GM12801 (cell line): ENCODE measurements around the gene VWDE.

Experiments
- TF ChIP-seq, protein P1 (sequence below): IDR thresholded peaks from one replicate; pipeline ENCODE4 v1.5.1; 2011; ENCODE audit warnings: control low read depth; ENCODE audit not compliant: insufficient read length; ENCODE audit errors: extremely low read depth

Gene VWDE

DNA sequence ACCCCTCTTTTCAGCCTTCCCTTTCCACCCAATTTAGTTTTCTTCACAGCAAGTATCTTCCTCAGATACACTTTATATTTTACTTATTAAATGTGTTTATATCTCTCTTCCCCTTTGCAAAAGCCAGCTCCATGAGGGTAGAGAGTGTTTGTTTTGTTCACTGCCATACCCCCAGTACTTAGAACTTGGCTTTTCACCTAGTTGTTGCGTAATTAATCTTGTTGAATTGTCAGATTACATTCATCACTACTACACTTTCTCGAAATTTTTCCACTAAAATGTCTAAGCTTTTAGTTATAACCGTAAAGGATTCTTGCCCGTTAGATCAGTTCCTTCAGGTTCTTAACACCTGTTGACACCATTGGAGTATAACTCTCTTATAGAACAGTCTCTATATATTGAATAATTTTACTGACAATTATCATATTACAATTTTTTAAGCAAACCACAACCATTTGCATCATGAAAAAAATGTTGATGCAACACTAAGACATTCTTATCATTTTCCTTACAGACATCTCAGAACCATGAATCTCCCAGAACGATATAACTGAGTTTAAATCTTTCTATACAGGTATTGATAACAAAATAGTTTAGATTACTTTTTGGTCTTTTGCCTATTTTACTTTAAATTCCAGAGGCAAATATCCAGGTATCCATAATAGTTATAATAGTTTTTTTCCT is 29.9 kb downstream of the VWDE start:
- TF ChIP-seq, protein P1, sequence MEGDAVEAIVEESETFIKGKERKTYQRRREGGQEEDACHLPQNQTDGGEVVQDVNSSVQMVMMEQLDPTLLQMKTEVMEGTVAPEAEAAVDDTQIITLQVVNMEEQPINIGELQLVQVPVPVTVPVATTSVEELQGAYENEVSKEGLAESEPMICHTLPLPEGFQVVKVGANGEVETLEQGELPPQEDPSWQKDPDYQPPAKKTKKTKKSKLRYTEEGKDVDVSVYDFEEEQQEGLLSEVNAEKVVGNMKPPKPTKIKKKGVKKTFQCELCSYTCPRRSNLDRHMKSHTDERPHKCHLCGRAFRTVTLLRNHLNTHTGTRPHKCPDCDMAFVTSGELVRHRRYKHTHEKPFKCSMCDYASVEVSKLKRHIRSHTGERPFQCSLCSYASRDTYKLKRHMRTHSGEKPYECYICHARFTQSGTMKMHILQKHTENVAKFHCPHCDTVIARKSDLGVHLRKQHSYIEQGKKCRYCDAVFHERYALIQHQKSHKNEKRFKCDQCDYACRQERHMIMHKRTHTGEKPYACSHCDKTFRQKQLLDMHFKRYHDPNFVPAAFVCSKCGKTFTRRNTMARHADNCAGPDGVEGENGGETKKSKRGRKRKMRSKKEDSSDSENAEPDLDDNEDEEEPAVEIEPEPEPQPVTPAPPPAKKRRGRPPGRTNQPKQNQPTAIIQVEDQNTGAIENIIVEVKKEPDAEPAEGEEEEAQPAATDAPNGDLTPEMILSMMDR: no peak

DNA sequence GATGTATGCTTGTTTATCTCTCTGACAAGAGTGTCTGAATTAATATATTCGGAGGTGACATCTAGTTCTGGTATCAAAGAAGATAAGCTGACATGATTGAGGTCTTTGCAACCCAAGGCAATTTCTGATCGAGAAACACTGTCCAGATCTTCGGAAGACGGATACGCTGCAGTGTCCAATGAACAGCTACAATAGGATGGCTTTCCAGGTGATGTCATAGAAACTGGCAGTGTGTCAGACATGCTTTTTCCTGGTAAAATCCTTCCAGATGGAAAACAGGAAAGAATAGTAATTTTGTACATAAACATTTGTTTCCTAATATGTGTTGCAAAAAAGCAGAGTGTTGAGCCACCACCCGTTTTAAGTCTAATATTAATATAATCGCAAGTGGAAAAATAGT is 33.4 kb downstream of the VWDE start:
- TF ChIP-seq, protein P1: no peak

DNA sequence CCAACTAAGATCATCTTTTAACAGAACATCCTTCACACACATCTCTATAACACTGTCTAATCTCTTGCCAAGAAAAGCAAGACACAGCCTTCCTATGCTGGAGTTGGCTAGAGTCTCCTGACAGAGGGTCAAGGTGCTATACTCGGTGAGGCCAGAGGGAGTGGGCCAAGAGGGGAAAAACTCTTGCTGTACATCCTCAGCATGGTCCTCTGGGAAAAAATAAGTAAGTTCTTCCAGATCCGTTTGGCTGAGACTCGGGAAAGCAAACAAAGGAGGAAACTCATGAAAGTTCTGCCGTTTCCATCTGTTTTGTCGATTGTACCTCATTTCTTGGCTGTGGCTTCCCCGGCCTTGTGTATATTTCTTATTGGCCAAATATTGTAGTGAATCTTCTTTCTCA is 33.9 kb downstream of the VWDE start:
- TF ChIP-seq, protein P1: no peak

DNA sequence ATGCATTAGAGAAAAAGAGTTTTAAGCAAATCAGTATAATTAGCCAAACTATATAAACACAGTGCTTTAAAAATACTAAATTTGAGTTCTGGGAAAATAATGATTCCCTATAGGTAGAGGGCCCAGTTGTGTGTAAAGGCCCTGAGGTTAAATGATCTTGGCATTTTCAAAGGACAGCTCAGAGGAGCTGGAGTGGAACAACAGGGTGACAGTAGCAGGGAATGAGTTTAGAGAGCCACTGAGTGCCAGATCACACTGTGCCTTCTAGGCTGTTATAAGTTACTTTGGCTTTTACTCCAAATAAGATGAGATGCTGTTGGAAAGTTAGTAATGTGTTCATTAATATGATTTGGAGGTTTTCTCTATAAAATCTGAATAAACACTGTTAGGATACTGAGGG is 34.6 kb downstream of the VWDE start:
- TF ChIP-seq, protein P1: no peak

DNA sequence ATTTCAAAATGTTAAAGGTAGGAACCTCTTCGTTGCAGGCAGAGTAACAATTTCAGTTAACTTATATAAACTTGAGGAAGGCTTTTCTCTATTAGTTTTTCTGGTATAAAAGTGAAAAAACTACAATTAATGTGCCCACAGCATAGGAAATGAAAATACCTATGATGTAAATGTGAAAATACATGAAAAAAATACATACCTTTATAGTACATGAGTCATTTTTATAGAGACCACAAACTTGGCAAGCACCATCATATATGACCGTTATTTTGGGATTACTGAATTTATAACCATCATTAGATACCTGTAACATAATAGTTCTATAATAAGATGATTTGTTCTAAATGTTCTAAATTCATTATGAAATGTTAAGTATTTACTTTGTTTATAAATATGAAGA is 42.7 kb downstream of the VWDE start:
- TF ChIP-seq, protein P1: no peak

DNA sequence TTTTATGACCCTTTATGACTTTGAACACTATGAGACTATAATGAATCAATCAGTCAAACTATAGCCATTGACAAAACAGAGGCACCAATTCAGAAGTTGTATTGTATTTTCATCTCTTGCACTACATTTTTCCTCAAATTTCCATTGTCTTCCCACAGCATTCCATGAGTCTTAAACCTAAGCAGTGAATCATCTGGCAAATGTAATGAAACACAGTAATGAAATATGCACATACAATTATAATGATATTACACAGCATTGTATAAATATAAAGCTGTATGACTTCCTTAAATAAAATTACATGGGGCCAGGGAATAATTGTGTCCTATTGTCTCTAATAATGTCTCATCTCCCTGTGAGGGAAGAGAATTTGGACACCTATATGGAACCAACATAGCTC is 45.0 kb downstream of the VWDE start:
- TF ChIP-seq, protein P1: no peak

DNA sequence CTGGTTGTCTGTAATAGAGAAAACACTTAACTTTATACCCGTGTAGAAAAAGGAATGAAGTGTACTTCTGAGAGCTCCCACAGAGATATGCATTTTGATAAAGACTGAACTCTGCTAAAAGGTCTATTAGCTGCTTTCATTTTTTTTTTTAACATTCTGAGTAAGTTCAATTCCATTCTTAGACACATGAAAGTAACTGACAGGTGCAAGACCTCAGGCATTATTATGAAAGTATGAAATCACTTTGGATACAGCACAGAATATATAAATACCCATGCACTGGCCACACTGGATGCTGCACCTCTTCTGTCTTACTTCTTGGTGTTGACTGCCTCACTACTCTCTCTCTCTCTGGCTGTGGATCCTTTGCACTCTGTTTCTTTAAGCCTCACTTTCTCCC is 46.2 kb downstream of the VWDE start:
- TF ChIP-seq, protein P1: no peak
